Left renal cortex interstitium (tissue), 4 donors: ENCODE results near the gene LCN15. TPM values are rescaled to one million over a fixed set of nuclear protein-coding genes. Genes with fewer than 3 reads are reported as not detected.

Experiments
- DNase-seq, 4 donors: peaks; one replicate each; pipeline ENCODE4 v3.0.0-alpha.2; 2013; ENCODE audit warnings: low read depth in 4 of 4, low spot score in 2 of 4, missing footprints in 1 of 4
- polyA plus RNA-seq, 4 donors: library from polyadenylated mRNA; unstranded; fragments of 120-200 nt; gene quantifications; one replicate each; pipeline ENCODE4 v1.2.1, GENCODE V29; 2013; ENCODE audit not compliant: insufficient read length in 4 of 4

The LCN15 gene
- polyA plus RNA-seq, 4 donors = 0.07 to 0.17 (median 0.12) TPM

GRCh38 chr9:136741883-136742571 is 22.3 kb downstream of the LCN15 start:
- DNase-seq = no peak

- no peak for DNase-seq
Measured at GRCh38 chr9:136740971-136741882, 23.1 kb downstream of the LCN15 start.

- DNase-seq = no peak
Measured at GRCh38 chr9:136740491-136740890, 23.8 kb downstream of the LCN15 start.

- no peak for DNase-seq
Measured at GRCh38 chr9:136740069-136740468, 24.2 kb downstream of the LCN15 start.

- no peak for DNase-seq
Measured at GRCh38 chr9:136739509-136739908, 24.8 kb downstream of the LCN15 start.

GRCh38 chr9:136738960-136739359 is 25.4 kb downstream of the LCN15 start:
- no peak for DNase-seq

- DNase-seq = no peak
Measured at GRCh38 chr9:136735812-136736480, 28.4 kb downstream of the LCN15 start.

GRCh38 chr9:136734837-136735496 is 29.4 kb downstream of the LCN15 start:
- no peak for DNase-seq

- DNase-seq = no peak
Measured at GRCh38 chr9:136733611-136734010, 30.7 kb downstream of the LCN15 start.

GRCh38 chr9:136732444-136733178 is 31.7 kb downstream of the LCN15 start:
- DNase-seq = no peak

- DNase-seq = no peak
Measured at GRCh38 chr9:136729926-136730325, 34.4 kb downstream of the LCN15 start.

GRCh38 chr9:136729144-136729543 is 35.2 kb downstream of the LCN15 start:
- DNase-seq = no peak

GRCh38 chr9:136728548-136729123 is 35.7 kb downstream of the LCN15 start:
- no peak for DNase-seq

- peak in 2 of 4 donors; percentile 72 to 77 for DNase-seq
Measured at GRCh38 chr9:136728080-136728547, 36.2 kb downstream of the LCN15 start.

GRCh38 chr9:136726631-136727191 is 37.6 kb downstream of the LCN15 start:
- no peak for DNase-seq

GRCh38 chr9:136726118-136726517 is 38.2 kb downstream of the LCN15 start:
- DNase-seq = no peak

- no peak for DNase-seq
Measured at GRCh38 chr9:136725612-136726011, 38.7 kb downstream of the LCN15 start.

- DNase-seq = no peak
Measured at GRCh38 chr9:136724772-136725171, 39.5 kb downstream of the LCN15 start.

- DNase-seq = no peak
Measured at GRCh38 chr9:136723989-136724388, 40.3 kb downstream of the LCN15 start.
